Muscle of arm (tissue), 12 donors: ENCODE data around the gene EIF4G1. TPM values are rescaled to one million over a fixed set of nuclear protein-coding genes. Genes with fewer than 3 reads are reported as not detected.

Experiments
- DNase-seq: peaks from one replicate; pipeline ENCODE4 v3.0.0-alpha.2; 2013
- polyA plus RNA-seq, 12 donors: library from polyadenylated mRNA; unstranded; fragments of 120-200 nt; gene quantifications; one replicate each; pipeline ENCODE4 v1.2.1, GENCODE V29; 2013; ENCODE audit not compliant: insufficient read length in 12 of 12

EIF4G1 gene
- polyA plus RNA-seq, 12 donors = 140 to 297 (median 177) TPM; not detected in 1

- no peak for DNase-seq
Measured at GRCh38 chr3:184349563-184350470, 35.4 kb downstream of the EIF4G1 start.

DNA sequence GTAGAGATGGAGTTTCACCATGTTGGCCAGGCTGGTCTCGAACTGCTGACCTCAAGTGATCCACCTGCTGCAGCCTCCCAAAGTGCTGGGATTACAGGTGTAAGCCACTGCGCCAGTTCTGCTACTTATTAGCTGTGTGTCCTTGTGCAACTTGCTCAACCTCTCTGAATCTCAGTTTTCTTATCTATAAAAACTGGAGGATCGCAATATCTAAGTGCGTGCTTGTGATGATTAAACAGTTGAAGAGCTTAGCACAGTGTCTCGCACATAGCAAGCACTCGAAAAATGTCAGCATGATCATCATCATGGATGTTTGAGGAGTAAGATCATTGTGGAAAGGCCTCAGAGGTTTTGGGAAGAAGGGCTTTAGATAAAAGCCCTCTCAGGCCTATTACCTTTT is 36.2 kb downstream of the EIF4G1 start:
- no peak for DNase-seq

DNA sequence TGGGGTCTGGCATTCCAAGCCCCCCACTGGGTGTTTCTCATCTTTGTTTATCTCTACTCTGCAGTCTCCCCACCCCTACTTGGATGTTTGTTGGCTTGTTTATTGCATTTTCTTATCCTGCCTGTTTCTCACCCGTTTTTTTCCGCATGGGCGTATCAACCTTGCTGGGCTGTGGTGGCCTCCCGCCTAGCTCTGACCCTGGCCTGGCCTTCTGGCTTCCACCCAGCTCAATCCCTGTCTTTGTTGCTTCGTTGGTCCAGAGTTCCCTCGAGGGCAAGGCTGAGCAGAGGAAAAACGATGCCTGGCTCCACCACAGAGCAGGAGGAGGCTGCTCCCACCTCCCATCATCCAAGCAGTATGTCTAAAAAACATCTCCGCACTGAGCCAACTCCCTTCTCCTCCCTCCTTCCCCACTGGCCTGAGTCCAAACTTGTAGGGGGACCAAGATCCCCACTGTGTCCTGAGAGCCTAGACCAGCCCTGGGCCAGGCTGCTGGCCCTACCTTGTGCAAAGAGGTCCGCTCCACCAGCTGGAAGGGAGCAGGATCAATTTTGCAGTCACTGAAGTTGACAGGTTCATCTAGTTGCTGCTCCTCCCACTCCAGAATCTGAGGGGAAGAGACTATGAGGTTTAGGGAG is 37.2 kb downstream of the EIF4G1 start:
- no peak for DNase-seq

DNA sequence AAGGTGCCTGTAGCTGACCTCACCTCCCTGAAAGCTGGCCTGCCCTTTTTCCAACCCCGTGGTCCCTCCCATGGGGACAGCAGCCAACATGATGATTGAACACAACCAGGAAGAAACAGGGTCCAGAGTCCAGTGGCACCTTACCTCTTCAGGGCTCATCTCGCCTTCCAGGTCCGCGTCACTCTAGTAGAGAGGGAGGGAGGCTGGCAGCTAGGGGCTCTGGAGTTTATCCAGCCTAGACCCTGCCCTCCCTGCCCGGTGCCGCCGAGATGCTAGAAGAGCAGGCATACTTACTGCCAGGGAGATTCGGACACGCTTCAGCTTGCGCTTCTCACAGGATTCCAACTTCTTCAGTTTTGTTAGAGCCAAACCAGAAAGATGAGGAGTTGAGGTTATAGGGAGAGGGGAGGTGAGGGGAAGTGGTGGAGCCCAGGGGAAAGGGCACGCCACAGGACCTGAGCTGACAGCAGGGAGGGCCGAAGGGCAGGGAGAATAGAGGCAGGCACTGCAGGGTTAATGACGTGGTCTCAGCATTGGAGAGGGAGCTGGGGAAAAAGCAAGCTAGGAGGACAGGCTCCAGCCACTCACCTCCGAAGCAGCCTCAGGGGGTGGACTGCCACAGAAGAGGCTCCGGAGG is 37.9 kb downstream of the EIF4G1 start:
- DNase-seq = no peak

DNA sequence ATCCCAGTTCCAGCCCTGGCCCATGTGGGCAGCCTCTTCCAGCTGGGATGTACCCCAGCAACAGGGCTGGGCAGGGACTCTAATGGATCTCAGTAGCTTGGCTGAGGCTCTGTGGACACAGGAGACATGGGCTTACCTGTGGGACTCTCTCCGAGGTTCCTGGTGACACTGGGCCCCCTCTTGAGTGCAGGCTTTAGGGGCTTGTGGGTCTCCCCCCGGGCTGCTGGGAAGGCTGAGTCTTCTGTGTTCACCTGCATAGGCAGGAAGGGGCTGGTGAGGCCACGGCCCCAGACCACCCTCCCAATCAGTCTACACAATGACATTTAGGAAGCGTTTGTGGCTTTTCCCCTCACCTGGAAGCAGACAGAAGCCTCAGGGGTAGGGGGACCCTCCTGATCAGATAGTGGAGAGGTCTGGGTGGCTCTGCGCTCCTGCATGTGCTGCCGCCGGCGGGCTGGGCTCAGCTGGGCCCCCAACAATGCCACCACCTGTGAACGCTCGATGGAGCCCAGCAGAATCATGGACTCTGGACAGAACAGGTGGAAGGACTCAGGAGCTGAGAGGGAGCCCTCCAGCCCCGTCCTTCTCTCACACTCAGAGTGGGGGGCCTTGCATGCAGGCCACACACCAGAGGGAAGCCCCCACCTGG is 38.6 kb downstream of the EIF4G1 start:
- DNase-seq = no peak

DNA sequence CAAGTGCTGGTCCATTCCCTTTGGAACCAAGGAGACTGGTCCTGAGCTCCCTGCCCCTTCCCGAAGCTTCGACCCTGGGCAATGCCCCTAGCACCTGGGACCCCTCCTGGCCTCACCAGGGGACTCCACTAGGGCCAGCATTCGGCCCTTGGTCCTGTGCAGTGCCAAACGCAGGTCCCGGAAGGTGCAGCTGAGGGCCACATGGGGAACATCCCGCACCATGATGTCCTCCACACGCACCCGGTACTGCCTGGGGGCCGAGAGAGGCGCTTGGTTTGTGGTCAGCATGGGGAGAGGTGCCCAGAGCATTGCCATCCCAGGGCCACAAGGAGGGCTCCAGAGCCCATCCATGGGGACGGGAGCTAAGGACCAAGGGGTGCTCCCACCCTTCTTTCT is 39.1 kb downstream of the EIF4G1 start:
- no peak for DNase-seq

DNA sequence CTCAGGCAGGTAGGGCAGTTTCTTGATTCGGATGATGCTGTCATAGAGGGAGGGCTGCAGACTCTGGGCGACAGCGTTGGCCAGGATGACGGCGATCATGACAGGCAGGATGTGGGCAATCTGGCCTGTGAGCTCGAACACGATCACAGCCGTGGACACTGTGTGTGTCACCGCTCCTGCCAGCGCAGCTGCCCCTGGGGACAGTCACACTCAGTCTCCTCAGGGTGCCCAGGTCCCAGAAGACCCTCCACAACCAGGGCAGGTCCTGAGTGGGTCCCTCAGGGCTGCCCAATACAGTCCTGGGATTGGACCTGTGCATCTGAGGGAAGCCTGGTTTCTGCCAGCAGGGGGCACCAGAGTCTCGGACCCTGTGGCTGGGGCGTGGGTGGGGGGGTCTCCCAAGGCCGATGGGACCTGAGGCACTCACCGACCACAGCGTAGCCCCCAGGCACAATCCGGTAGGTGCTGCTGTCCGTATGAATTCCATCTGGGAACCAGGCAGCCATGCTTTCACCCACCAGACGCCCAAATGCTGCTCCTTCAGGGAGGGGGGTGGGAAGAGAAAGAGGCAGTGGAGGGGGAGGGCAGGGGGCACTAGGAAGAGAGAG is 39.8 kb downstream of the EIF4G1 start:
- DNase-seq = no peak

DNA sequence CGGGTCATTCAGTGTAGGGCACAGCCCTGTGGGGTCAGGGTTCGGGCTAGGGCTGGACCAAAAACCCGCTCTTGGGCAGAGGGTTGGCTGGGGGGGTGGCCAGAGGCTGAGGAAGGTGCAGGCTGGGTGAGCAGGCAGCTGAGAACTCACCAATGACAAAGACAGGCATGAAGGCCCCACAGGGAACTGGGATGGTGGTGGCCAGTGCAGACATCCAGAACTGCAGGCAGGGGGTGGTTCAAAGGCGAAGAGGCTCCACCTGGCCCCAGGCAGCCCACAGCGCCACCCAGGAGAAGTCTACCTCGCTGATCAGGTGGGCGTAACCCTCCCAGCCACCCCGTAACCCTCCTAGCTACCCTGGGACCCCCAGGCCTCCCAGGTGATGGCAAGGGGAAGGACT is 40.3 kb downstream of the EIF4G1 start:
- DNase-seq = no peak

GRCh38 chr3:184355261-184356040 is 41.0 kb downstream of the EIF4G1 start:
- no peak for DNase-seq

DNA sequence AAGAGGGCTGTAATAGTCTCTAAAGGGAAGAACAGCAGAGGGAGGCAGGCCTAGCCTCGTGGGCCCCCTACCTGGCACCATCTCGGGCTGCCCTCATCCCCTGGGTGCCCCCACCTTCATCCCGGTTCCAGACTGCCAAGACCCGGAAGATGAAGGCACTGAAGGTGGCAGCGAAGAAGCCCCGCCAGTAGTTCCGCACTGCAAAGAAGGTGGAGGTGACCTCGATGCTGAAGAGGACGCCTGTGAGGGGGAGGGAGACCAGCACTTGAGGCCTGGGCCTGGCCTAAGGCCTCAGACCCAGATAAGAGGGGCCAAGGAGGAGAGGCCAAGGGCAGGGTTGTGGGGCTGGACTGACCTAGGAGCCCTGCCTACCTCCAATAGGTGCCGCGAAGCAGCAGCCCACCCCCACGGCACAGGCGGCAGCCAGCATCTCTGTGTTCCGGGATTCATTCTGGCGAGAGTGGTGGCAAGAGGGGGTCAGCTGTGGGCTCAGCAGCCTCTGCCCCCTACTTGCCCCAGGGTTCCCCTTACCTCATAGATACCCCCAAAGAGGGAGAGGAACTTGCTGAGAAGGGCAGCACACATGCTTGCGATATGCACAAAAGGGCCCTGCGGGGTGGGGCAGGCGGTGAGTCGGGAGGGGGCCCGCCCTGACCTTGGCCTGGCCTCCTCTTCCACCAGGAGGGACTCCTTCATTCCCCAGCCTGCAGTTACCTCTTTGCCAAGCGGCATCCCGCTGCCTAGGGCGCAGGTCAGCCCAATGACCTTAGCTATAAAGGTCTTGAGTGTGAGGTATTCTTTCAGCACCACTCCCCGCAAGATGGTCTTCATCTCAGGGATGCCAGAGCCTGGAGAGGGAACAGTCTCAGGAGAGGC is 43.1 kb downstream of the EIF4G1 start:
- DNase-seq = no peak

GRCh38 chr3:184358124-184358767 is 43.8 kb downstream of the EIF4G1 start:
- no peak for DNase-seq

DNA sequence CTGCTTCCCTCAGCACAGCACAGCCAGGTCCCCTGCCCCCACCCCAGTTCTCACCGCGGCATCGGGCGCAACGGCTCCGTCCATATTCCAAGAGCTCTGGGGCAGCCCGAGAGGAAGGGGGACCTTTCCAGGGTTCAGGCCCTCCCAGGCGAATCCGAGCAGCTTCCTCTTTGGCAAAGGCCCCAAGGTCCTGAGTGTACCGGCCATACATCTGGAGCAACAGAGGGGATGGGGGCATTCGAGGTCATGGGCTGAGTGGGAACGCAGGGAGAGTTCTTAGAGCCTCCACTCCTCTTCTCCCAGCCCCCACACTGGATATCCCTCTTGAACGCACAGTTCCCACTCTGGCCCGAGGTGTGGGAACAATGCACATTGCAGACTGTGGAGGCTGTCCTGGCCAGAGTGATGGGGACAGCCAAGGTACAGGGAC is 44.5 kb downstream of the EIF4G1 start:
- DNase-seq = no peak

DNA sequence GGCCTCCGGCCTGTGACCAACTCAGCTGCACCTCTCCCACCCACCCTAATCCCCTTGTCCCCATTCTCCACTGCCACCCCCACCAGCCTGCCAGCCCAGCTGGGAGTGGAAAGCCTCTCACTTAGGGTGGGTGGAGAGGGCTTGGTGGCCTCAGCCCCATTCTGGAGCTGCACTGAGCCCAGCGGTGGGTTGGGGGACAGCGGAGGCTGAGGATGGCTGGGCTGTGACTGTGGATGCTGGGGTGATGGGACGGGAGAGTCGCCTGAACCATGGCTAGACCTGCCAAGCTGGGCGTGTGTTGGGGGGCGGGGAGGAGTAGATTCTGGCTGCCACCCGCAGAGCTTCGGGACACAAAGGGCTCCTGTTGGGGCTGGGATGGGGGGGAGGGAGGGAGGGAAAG is 45.2 kb downstream of the EIF4G1 start:
- DNase-seq = no peak

GRCh38 chr3:184360070-184360928 is 45.9 kb downstream of the EIF4G1 start:
- DNase-seq = no peak

GRCh38 chr3:184360929-184361531 is 46.6 kb downstream of the EIF4G1 start:
- no peak for DNase-seq

- no peak for DNase-seq
Measured at GRCh38 chr3:184361532-184361931, 47.1 kb downstream of the EIF4G1 start, which contains the start of the genes CLCN2 and POLR2H. Gene CLCN2 (minus strand): TSS chr3:184361605. CDS start chr3:184361479, 126 bp downstream. Gene POLR2H (plus strand): TSS chr3:184361710. CDS start chr3:184363493, 1,783 bp downstream.

- no peak for DNase-seq
Measured at GRCh38 chr3:184361932-184362667, 47.7 kb downstream of the EIF4G1 start.
